H1 (cell line): ENCODE results near the gene PLEKHG3. TPM values are rescaled to one million over a fixed set of nuclear protein-coding genes. Genes with fewer than 3 reads are reported as not detected.

Experiments used
- CTCF ChIP-seq, 3 experiments: IDR thresholded peaks; 1 replicate in 2 of 3; 2 replicates in 1 of 3; pipeline versions ENCODE4 v1.5.1 to v1.6.1; 2011; ENCODE audit warnings: low read length in 3 of 3, mild to moderate bottlenecking in 3 of 3, inconsistent platforms in 2 of 3, low read depth in 1 of 3, moderate library complexity in 1 of 3; ENCODE audit not compliant: insufficient read depth in 1 of 3; ENCODE audit errors: control extremely low read depth in 1 of 3
- RXRA ChIP-seq: IDR thresholded peaks from 2 replicates; pipeline ENCODE4 v1.6.1; 2011; ENCODE audit warnings: low read depth, mild to moderate bottlenecking, low read length, moderate library complexity; ENCODE audit not compliant: insufficient read depth
- YY1 ChIP-seq: IDR thresholded peaks from 2 replicates; pipeline ENCODE4 v1.6.1; 2011; ENCODE audit warnings: low read depth, mild to moderate bottlenecking, low read length
- polyA plus RNA-seq, 7 experiments: library from polyadenylated mRNA; depleted of rRNA in 3 of 7; stranded (reverse) in 5 of 7; unstranded in 2 of 7; fragments of >200 nt in 5 of 7; fragments of 200-250 nt in 2 of 7; gene quantifications; 1 replicate in 5 of 7; 2 replicates in 1 of 7; 4 replicates in 1 of 7; pipeline versions ENCODE4 v1.2.1 to v1.2.3, GENCODE V29; 2011 to 2013; ENCODE audit warnings: missing spikeins in 2 of 7, mixed read lengths in 2 of 7
- total RNA-seq: library from RNA; stranded (reverse); fragmentation: NEBNext Ultra II Directional; extraction: Animal tissue kit (Norgen Biotek cat#: 25700); gene quantifications from 2 replicates; pipeline ENCODE4 v1.2.1, GENCODE V29; 2021

PLEKHG3 gene
- total and polyA plus RNA-seq, 2 of the 8 experiments (the other 6 are each of a cell fraction or from before 2014, with no cell fraction given), result 43.4 to 90.6 TPM

GRCh38 chr14:64685371-64686281, 18.6 kb upstream of the PLEKHG3 start (continued):
- TF ChIP-seq CTCF (IDR thresholded peaks at IDR 0.05; ENCODE audit: control extremely low read depth in 1 of 3, insufficient read depth in 1 of 3, low read depth in 1 of 3, low read length in 3 of 3) (no peak), RXRA (no peak), YY1 (no peak)
